ENCODE data around the gene VPS9D1.

DNA sequence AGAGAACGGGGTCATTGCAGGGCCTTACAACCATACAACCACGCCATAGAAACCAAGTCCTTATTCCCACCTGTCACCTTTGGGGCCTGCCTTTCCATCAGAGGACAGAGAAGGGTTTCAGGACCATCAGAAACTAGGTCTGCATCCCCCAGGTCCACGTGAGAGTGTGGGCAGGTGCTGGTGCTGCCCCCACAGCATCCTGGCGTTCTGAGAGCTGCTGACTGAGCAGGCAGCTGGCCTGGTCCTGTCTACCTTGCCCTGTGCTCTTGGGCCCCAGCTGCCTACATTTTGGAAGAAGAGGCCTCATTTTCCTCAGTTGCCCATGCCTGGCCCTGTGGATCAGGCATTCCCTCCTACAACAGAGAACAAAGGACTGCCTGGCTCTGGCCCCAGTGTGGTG, 22.2 kb upstream of the VPS9D1 start:
- TF ChIP-seq CTCF (IDR thresholded peaks at IDR 0.05; ENCODE audit: low read depth, low read length, missing input control) (no peak), JUND (IDR thresholded peaks at IDR 0.05) (no peak)
- TF ChIP-seq, protein P1, sequence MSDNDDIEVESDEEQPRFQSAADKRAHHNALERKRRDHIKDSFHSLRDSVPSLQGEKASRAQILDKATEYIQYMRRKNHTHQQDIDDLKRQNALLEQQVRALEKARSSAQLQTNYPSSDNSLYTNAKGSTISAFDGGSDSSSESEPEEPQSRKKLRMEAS (IDR thresholded peaks at IDR 0.05): no peak
- TF ChIP-seq, protein P2, sequence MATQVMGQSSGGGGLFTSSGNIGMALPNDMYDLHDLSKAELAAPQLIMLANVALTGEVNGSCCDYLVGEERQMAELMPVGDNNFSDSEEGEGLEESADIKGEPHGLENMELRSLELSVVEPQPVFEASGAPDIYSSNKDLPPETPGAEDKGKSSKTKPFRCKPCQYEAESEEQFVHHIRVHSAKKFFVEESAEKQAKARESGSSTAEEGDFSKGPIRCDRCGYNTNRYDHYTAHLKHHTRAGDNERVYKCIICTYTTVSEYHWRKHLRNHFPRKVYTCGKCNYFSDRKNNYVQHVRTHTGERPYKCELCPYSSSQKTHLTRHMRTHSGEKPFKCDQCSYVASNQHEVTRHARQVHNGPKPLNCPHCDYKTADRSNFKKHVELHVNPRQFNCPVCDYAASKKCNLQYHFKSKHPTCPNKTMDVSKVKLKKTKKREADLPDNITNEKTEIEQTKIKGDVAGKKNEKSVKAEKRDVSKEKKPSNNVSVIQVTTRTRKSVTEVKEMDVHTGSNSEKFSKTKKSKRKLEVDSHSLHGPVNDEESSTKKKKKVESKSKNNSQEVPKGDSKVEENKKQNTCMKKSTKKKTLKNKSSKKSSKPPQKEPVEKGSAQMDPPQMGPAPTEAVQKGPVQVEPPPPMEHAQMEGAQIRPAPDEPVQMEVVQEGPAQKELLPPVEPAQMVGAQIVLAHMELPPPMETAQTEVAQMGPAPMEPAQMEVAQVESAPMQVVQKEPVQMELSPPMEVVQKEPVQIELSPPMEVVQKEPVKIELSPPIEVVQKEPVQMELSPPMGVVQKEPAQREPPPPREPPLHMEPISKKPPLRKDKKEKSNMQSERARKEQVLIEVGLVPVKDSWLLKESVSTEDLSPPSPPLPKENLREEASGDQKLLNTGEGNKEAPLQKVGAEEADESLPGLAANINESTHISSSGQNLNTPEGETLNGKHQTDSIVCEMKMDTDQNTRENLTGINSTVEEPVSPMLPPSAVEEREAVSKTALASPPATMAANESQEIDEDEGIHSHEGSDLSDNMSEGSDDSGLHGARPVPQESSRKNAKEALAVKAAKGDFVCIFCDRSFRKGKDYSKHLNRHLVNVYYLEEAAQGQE (IDR thresholded peaks at IDR 0.05): no peak

Data from liver (tissue), 3 donors.